ENCODE results near the gene PCOLCE2.

- TF ChIP-seq TAF1 (IDR thresholded peaks at IDR 0.05; ENCODE audit: low read depth) (no peak), TCF12 (IDR thresholded peaks at IDR 0.05; ENCODE audit: low read depth) (no peak), USF1 (IDR thresholded peaks at IDR 0.05) (peak; percentile 75), MAX (IDR thresholded peaks at IDR 0.05) (no peak), FOXM1 (IDR thresholded peaks at IDR 0.05; ENCODE audit: borderline replicate concordance, low read depth) (no peak), RAD21 (IDR thresholded peaks at IDR 0.05; ENCODE audit: low read depth) (no peak), NFIC (IDR thresholded peaks at IDR 0.05) (no peak), EGR1 (IDR thresholded peaks at IDR 0.05) (no peak), EP300 (IDR thresholded peaks at IDR 0.05; ENCODE audit: borderline replicate concordance) (no peak), YY1 (IDR thresholded peaks at IDR 0.05; ENCODE audit: low read depth) (no peak)
Measured at GRCh38 chr3:142894493-142894892, 5.6 kb upstream of the PCOLCE2 start.
